Epithelial cell of proximal tubule (primary cell): Measurements from ENCODE around the gene TRIM39. TPM values are rescaled to one million over a fixed set of nuclear protein-coding genes. Genes with fewer than 3 reads are reported as not detected.

ENCODE experiments used
- DNase-seq: peaks from one replicate; pipeline ENCODE4 v3.0.0-alpha.2; 2011; ENCODE audit warnings: low read depth
- H3K4me3 ChIP-seq: 2 replicates; pipeline ENCODE4 v1.5.1; 2011; ENCODE audit warnings: low read depth, mild to moderate bottlenecking, low read length
- total RNA-seq: library from RNA; depleted of rRNA; stranded (reverse); fragments of >200 nt; gene quantifications from 2 replicates; pipeline ENCODE4 v1.2.3, GENCODE V29; 2015
- TF ChIP-seq, protein P1 (sequence below): conservative IDR thresholded peaks from 2 replicates; pipeline ENCODE4 v1.5.1; 2012; ENCODE audit warnings: low read depth, mild to moderate bottlenecking, low read length

Gene TRIM39
- total RNA-seq, 1 donor from 2014 or later = 9.8 TPM

DNA sequence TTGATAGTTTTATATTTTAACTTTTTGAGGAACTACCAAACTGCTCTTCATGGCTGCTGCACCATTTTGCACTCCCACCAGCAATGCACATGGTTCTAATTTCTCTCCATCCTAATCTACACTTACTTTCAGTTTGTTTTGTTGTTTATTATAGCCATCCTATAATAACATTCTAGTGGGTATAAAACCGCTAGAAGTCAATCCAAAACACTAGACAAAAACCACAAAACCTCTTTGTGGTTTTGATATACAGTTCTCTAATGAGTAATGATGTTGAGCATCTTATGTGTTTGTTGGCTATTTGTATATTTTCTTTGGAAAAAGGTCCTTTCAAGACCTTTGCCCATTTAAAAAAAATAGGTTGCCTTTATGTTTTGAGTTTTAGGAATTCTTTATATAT is 23.8 kb downstream of the TRIM39 start:
- no peak for DNase-seq
- TF ChIP-seq, protein P1, sequence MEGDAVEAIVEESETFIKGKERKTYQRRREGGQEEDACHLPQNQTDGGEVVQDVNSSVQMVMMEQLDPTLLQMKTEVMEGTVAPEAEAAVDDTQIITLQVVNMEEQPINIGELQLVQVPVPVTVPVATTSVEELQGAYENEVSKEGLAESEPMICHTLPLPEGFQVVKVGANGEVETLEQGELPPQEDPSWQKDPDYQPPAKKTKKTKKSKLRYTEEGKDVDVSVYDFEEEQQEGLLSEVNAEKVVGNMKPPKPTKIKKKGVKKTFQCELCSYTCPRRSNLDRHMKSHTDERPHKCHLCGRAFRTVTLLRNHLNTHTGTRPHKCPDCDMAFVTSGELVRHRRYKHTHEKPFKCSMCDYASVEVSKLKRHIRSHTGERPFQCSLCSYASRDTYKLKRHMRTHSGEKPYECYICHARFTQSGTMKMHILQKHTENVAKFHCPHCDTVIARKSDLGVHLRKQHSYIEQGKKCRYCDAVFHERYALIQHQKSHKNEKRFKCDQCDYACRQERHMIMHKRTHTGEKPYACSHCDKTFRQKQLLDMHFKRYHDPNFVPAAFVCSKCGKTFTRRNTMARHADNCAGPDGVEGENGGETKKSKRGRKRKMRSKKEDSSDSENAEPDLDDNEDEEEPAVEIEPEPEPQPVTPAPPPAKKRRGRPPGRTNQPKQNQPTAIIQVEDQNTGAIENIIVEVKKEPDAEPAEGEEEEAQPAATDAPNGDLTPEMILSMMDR = no peak

DNA sequence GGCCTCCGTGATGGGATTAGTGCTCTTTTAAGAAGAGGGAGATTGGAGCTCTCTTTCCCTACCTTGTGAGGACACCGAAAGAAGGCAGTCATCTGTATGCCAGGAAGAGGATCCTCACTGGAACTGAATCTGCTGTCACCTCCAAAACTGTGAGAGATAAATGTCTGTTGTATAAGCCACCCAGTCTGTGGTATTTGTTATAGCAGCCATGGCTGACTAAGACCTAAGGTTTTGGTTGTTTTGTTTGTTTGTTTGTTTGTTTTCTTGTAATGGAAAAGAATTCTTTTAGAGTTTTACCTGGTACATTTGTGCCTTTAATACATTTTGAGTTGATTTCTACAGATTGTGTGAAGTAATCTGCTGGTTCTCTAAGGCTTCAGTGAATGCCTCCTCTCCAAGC is 25.8 kb downstream of the TRIM39 start:
- TF ChIP-seq, protein P1 = no peak
- H3K4me3 ChIP-seq = no peak overlapping the region
- no peak for DNase-seq

More for the DNA sequence above, 23.8 kb downstream of the TRIM39 start:
- H3K4me3 ChIP-seq = no peak overlapping the region

DNA sequence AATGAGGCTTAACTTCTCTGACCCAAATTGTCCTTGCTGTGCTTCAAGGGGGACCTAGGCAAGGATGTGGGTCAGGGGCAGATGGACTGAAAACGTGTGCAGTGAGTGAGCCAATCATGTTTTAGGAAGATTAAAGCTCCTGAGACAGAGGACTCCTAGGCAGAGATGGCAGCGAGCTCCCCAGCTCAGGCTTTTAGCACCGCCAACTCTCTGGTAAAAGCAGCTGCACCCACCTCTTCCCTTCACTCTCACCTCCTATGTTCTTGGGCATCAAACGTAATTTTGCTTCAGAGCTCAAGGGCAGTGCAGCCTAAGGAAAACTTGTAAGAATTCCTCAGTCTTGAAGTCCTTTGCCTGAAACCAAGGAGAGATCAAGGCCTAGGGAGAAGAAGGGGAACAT is 28.6 kb downstream of the TRIM39 start:
- TF ChIP-seq, protein P1 = no peak
- no peak overlapping the region for H3K4me3 ChIP-seq
- no peak for DNase-seq

DNA sequence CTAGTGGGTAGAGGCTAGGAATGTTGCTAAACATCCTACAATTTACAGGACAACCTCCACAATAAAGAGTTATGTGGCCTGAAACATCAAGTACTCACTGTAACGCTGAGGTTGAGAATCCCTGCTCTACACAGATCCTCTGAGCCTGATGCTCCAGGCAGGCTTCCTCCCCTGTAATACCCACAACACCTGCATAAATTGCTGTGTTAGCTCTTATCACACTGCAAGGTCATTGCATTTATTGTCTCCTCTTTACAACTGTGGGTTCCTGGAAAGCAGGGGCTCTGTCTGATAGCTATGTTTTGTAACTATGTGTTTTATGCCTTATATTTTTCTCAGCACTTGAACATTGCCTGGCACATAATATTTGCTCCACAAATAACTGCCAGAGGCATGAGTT is 29.8 kb downstream of the TRIM39 start:
- no peak for DNase-seq
- TF ChIP-seq, protein P1 = no peak
- no peak overlapping the region for H3K4me3 ChIP-seq

DNA sequence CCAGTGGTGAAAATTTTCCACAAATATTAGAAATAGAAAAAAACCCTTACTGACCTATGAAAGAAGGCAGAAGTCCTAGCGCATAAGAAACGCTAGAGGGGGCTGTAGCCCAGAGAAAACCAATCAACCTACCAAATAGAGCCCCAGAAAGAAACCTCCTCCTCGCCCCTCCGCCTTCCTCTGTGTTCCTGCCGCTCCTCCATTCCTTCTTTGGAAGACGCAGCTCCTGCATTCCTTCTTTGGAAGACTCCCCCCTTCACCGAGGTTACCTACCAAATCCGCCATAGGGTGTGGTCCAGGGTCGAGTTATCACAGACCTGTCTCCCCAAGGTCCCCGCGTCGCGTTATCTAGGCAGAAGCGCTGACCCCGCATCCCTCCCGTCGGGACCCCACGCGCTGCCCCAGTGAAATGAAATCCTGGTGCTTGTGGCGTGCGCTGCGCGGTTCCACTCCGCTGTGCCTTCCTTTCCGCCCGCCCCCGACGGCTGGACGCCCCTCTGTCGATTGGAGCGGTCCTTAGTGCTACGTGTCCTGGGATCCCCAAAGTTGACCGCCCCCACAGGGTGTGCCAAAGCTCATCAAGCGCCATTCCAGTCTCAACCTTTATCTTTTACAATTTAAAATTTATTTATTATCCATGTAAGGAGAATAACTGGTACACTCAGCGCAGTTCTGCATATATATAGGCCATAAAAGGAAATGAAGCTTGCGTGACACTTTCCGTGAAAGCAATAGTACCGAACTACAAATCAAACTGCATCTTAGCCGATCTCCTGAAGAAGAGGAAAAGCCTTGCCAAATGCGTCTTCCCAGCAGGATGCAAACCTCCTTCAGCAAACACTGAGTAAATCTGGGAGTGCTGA is 31.2 kb downstream of the TRIM39 start:
- peak overlapping the region; percentile 46 for H3K4me3 ChIP-seq
- DNase-seq = no peak
- TF ChIP-seq, protein P1 = peak; percentile 83

DNA sequence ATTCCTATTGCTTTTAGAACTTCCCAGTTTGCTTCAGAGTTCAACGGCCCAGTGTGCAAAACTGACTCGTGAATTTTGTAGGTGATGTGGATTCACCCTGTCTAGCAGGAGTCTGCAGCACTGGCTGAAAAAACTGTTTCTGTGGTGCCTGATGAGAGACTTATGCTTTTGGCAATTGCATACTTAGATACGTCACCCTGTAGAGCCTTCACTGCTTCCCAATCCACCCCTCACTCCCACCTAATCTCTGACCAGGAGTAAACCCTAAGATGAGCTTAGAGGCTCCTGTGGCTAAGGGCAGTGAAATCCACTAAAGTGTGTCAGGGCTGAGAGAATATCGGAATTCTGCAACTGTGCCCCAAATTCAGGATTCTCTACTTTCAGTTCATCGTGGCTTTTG is 32.5 kb downstream of the TRIM39 start:
- H3K4me3 ChIP-seq = no peak overlapping the region
- TF ChIP-seq, protein P1 = no peak
- no peak for DNase-seq

DNA sequence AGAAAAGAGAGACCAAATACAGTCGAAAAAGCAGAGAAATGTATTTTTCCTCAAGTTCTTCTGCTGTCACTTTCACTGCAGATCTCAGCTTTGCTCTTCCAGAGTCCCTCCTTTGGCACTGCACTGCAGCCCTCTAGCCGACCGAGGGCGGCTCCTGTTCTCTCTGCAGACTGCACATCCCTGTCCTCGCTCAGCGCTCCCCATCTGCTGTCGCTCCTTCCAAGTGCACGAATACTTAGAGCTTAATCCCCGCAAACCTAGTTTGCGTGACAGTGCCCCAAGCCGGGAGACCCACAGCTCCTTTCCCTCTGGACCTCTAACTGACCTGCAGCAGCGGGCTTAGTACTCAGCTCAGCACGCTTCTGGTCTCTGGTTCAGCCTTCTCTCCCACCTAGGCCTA is 33.4 kb downstream of the TRIM39 start:
- TF ChIP-seq, protein P1 = no peak

More for the DNA sequence above, 33.4 kb downstream of the TRIM39 start:
- H3K4me3 ChIP-seq = no peak overlapping the region
- DNase-seq = no peak
